Common myeloid progenitor, CD34-positive (primary cell): ENCODE results near the gene PLA2G5.
"Not testable (repeated sequence)": the region's sequence is repeated elsewhere in the genome, so short reads cannot be mapped to it uniquely, and the experiment has no call there.

Experiments used
- CTCF ChIA-PET: fragments of 350-600 bp; sonication (Branson Sonifier 250); formaldehyde crosslinking; loops from one replicate; lab custom pipeline; 2021; ENCODE audit warnings: antibody characterized with exemption; lab: Charles Lee
- POLR2A ChIA-PET: fragments of 350-600 bp; sonication (Branson Sonifier 250); formaldehyde crosslinking; loops from one replicate; lab custom pipeline; 2021; ENCODE audit warnings: antibody characterized with exemption; lab: Charles Lee
- DNase-seq, 3 donors: peaks; one replicate each; pipeline versions ENCODE4 v3.0.0 to v3.0.0-alpha.2; 2013
- H3K27ac ChIP-seq, 2 experiments: 1 replicate in 1 of 2; 2 replicates in 1 of 2; pipeline ENCODE4 v1.7.0; 2013; ENCODE audit warnings: inconsistent platforms in 2 of 2, low read length in 2 of 2, mild to moderate bottlenecking in 2 of 2, low read depth in 1 of 2, moderate library complexity in 1 of 2; ENCODE audit not compliant: severe bottlenecking in 2 of 2, insufficient read depth in 1 of 2, poor library complexity in 1 of 2
- H3K27me3 ChIP-seq, 5 experiments: replicated peaks in 2 of 5; 1 replicate in 3 of 5; 2 replicates in 2 of 5; pipeline versions ENCODE4 v1.6.1 to v1.7.0; 2013; ENCODE audit warnings: low read length in 4 of 5, mild to moderate bottlenecking in 2 of 5, moderate library complexity in 2 of 5, inconsistent platforms in 1 of 5; ENCODE audit not compliant: insufficient read depth in 5 of 5, control insufficient read depth in 4 of 5
- H3K36me3 ChIP-seq, 4 experiments: 1 replicate in 2 of 4; 2 replicates in 2 of 4; pipeline versions ENCODE4 v1.6.1 to v1.7.0; 2013; ENCODE audit warnings: low read length in 3 of 4, control low read depth in 1 of 4, mild to moderate bottlenecking in 1 of 4; ENCODE audit not compliant: control insufficient read depth in 4 of 4, insufficient read depth in 4 of 4
- H3K4me1 ChIP-seq, 4 experiments: 1 replicate in 3 of 4; 2 replicates in 1 of 4; pipeline versions ENCODE4 v1.6.1 to v1.7.1; 2013; ENCODE audit warnings: low read length in 3 of 4, mild to moderate bottlenecking in 3 of 4, control low read depth in 1 of 4, inconsistent platforms in 1 of 4, moderate library complexity in 1 of 4; ENCODE audit not compliant: control insufficient read depth in 4 of 4, insufficient read depth in 4 of 4; ENCODE audit errors: control extremely low read depth in 1 of 4
- H3K4me3 ChIP-seq, 7 experiments: 1 replicate in 4 of 7; 2 replicates in 3 of 7; pipeline versions ENCODE4 v1.5.1 to v1.7.0; 2013; ENCODE audit warnings: mild to moderate bottlenecking in 7 of 7, low read length in 6 of 7, moderate library complexity in 6 of 7, inconsistent platforms in 2 of 7, low read depth in 2 of 7, control low read depth in 1 of 7; ENCODE audit not compliant: insufficient read depth in 4 of 7, control insufficient read depth in 1 of 7; ENCODE audit errors: extremely low read depth in 1 of 7
- H3K9me3 ChIP-seq, 5 experiments: 1 replicate in 4 of 5; 2 replicates in 1 of 5; pipeline versions ENCODE4 v1.6.1 to v1.7.1; 2013; ENCODE audit warnings: low read length in 4 of 5, mild to moderate bottlenecking in 2 of 5, inconsistent platforms in 1 of 5, low read depth in 1 of 5, moderate library complexity in 1 of 5; ENCODE audit not compliant: control insufficient read depth in 4 of 5, insufficient read depth in 2 of 5; ENCODE audit errors: control extremely low read depth in 1 of 5
- WGBS: methylation state at CpG from one replicate; pipeline ENCODE4 v1.1.5; 2013; ENCODE audit not compliant: insufficient coverage; 5-methylcytosine and 5-hydroxymethylcytosine counted together

Gene PLA2G5

GRCh38 chr1:20051218-20051829 lies 18.7 kb upstream of the PLA2G5 start:
- POLR2A ChIA-PET = no interaction called here
- Histone ChIP-seq H3K36me3 (no peaks in the 10 kb centered on the region), H3K27ac (no peak overlapping the region), H3K4me3 (no peak overlapping the region), H3K27me3 (peaks cover 0 to 17% (median 9%) of the 10 kb centered on the region in 5 experiments), H3K4me1 (no peaks in the 10 kb centered on the region), H3K9me3 (peaks cover 0 to 17% (median 4%) of the 10 kb centered on the region in 5 experiments)
- no peak for DNase-seq
- CTCF ChIA-PET = no interaction called here

GRCh38 chr1:20052386-20052785 lies 17.6 kb upstream of the PLA2G5 start:
- no peak overlapping the region for H3K27ac ChIP-seq
- no peaks in the 10 kb centered on the region for H3K36me3 ChIP-seq
- DNase-seq = no peak
- no peak overlapping the region for H3K4me3 ChIP-seq
- WGBS = 83% methylated on average over 1 of the region's 2 CpGs
- H3K9me3 ChIP-seq = peaks cover 0 to 17% (median 4%) of the 10 kb centered on the region in 5 experiments
- peaks cover 0 to 14% (median 8%) of the 10 kb centered on the region in 5 experiments for H3K27me3 ChIP-seq
- ChIA-PET CTCF (no interaction called here), POLR2A (no interaction called here)
- no peaks in the 10 kb centered on the region for H3K4me1 ChIP-seq

GRCh38 chr1:20057886-20058420 lies 12.0 kb upstream of the PLA2G5 start:
- CTCF ChIA-PET = interaction anchor here (0.6 kb wide), 1 partner anchor 149 kb away, joined by 3 read pairs; no protein-coding TSS in a partner anchor
- Histone ChIP-seq H3K27ac (no peak overlapping the region), H3K27me3 (peaks cover 0 to 14% (median 8%) of the 10 kb centered on the region in 5 experiments), H3K4me1 (peaks cover 0 to 2% (median 0%) of the 10 kb centered on the region in 4 experiments), H3K9me3 (peaks cover 0 to 3% (median 0%) of the 10 kb centered on the region in 5 experiments), H3K4me3 (no peak overlapping the region), H3K36me3 (no peaks in the 10 kb centered on the region)
- DNase-seq = no peak
- POLR2A ChIA-PET = interaction anchor here (0.6 kb wide), 1 partner anchor 11 kb away, joined by 4 read pairs; no protein-coding TSS in a partner anchor
- 100% methylated on average over 1 of the region's 5 CpGs for WGBS

GRCh38 chr1:20058531-20058930 lies 11.5 kb upstream of the PLA2G5 start:
- POLR2A ChIA-PET = no interaction called here
- CTCF ChIA-PET = no interaction called here
- Histone ChIP-seq H3K27ac (no peak overlapping the region), H3K27me3 (peaks cover 0 to 14% (median 8%) of the 10 kb centered on the region in 5 experiments), H3K4me1 (peaks cover 0 to 2% (median 0%) of the 10 kb centered on the region in 4 experiments), H3K4me3 (no peak overlapping the region), H3K36me3 (no peaks in the 10 kb centered on the region), H3K9me3 (peaks cover 0 to 3% (median 0%) of the 10 kb centered on the region in 5 experiments)
- peak; percentile 22 to 79 (median 67) for DNase-seq
- WGBS = no CpG with 5 or more reads among the region's 1 CpG

GRCh38 chr1:20059847-20060246 lies 10.1 kb upstream of the PLA2G5 start:
- peak in 1 of 3 donors; percentile 15 for DNase-seq
- WGBS = 73% methylated on average over 2 of the region's 2 CpGs
- Histone ChIP-seq H3K36me3 (no peaks in the 10 kb centered on the region), H3K4me3 (no peak overlapping the region), H3K27ac (no peak overlapping the region), H3K27me3 (peaks cover 0 to 14% (median 8%) of the 10 kb centered on the region in 5 experiments), H3K4me1 (peaks cover 0 to 2% (median 0%) of the 10 kb centered on the region in 4 experiments), H3K9me3 (peaks cover 0 to 3% (median 0%) of the 10 kb centered on the region in 5 experiments)
- POLR2A ChIA-PET = no interaction called here
- CTCF ChIA-PET = no interaction called here

- H3K27me3 ChIP-seq, H3K9me3 ChIP-seq, DNase-seq, POLR2A ChIA-PET, H3K4me1 ChIP-seq, H3K27ac ChIP-seq, H3K36me3 ChIP-seq, H3K4me3 ChIP-seq, CTCF ChIA-PET: not testable (repeated sequence)
- 97% methylated on average over 5 of the region's 7 CpGs for WGBS
Observed at GRCh38 chr1:20060791-20061190, 9.2 kb upstream of the PLA2G5 start.

- WGBS = 81% methylated on average over 3 of the region's 4 CpGs
- H3K36me3 ChIP-seq = no peaks in the 10 kb centered on the region
- ChIA-PET CTCF (no interaction called here), POLR2A (no interaction called here)
- no peak overlapping the region for H3K27ac ChIP-seq
- peaks cover 0 to 2% (median 0%) of the 10 kb centered on the region in 4 experiments for H3K4me1 ChIP-seq
- DNase-seq = peak in 1 of 3 donors; percentile 6
- peaks cover 0 to 3% (median 0%) of the 10 kb centered on the region in 5 experiments for H3K9me3 ChIP-seq
- H3K4me3 ChIP-seq = no peak overlapping the region
- H3K27me3 ChIP-seq = peaks cover 0 to 1% (median 0%) of the 10 kb centered on the region in 5 experiments
Observed at GRCh38 chr1:20061866-20062265, 8.1 kb upstream of the PLA2G5 start.
